ENCODE data around the gene BTBD9. TPM values are rescaled to one million over a fixed set of nuclear protein-coding genes. Genes with fewer than 3 reads are reported as not detected.

Gene BTBD9
- total and polyA plus RNA-seq, 2 donors (not counting 1 experiment from before 2014, with no cell fraction given) = 4.1 to 48.9 TPM

DNA sequence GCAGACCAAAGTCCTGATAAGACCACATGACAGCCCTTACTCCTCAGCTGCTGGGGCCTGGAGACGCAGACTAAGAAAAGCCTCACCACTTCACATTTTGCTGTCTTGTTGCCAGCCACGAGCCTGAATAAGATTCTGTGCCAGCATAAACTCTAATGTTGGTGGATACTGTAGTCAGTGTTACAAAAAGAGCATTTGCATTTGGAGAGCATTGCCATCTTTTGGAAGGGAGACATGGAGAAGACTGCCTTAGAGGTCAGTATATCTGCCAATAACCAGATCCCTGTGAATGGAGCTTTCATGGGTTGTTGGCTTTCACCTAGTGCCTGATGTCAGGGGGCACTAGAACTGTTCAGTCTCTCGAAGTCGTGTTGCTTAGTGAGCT is 505.0 kb downstream of the BTBD9 start:
- Histone ChIP-seq H3K4me2 (replicated peaks; ENCODE audit: low read depth, low read length, poor library complexity, severe bottlenecking) (no peak overlapping the region), H3K79me2 (ENCODE audit: control insufficient read depth, insufficient read depth, low read length) (peaks cover 17% of the 10 kb centered on the region), H3K27me3 (replicated peaks in 1 of 4; ENCODE audit: control extremely low read depth in 1 of 4, control insufficient read depth in 3 of 4, insufficient read depth in 4 of 4, low read length in 3 of 4) (no peaks in the 10 kb centered on the region), H3K27ac (ENCODE audit: low read length in 2 of 2) (no peak overlapping the region), H3K4me3 (ENCODE audit: control extremely low read depth in 1 of 5, extremely low read depth in 1 of 5, insufficient read depth in 1 of 5, low read depth in 2 of 5, low read length in 4 of 5) (no peak overlapping the region), H3K4me1 (ENCODE audit: control insufficient read depth in 2 of 2, insufficient read depth in 2 of 2, low read length in 2 of 2) (no peaks in the 10 kb centered on the region), H4K20me1 (ENCODE audit: control insufficient read depth, insufficient read depth, low read length, poor library complexity, severe bottlenecking) (peaks cover 33% of the 10 kb centered on the region), H3K9me3 (ENCODE audit: control extremely low read depth in 1 of 3, control insufficient read depth in 2 of 3, insufficient read depth in 1 of 3, low read length in 2 of 3) (no peaks in the 10 kb centered on the region), H3K36me3 (replicated peaks in 1 of 2; ENCODE audit: control extremely low read depth in 1 of 2, control insufficient read depth in 1 of 2, extremely low read depth in 1 of 2, insufficient read depth in 2 of 2, low read length in 1 of 2) (peaks cover 0 to 17% of the 10 kb centered on the region in 2 experiments), H2AFZ (ENCODE audit: insufficient read depth, low read depth, low read length, poor library complexity, severe bottlenecking) (no peak overlapping the region), H3K9ac (ENCODE audit: low read length) (no peak overlapping the region)
- no peak for DNase-seq
- H3K27me3 Mint-ChIP-seq = no peaks in the 10 kb centered on the region
- 95% methylated on average over 2 of the region's 4 CpGs for WGBS (ENCODE audit: insufficient coverage)
- no peaks in the 10 kb centered on the region for H3K9me3 Mint-ChIP-seq (ENCODE audit: insufficient read depth)
- no peak overlapping the region for H3K4me3 Mint-ChIP-seq
- no peak for ATAC-seq (ENCODE audit: low read depth)
- no peak overlapping the region for H3K27ac Mint-ChIP-seq
- H3K4me1 Mint-ChIP-seq = peaks cover 1% of the 10 kb centered on the region
- ChIA-PET POLR2A (no interaction called here), CTCF (no interaction called here)
- TF ChIP-seq EZH2 (IDR thresholded peaks at IDR 0.05; ENCODE audit: borderline replicate concordance, insufficient read depth, low read depth, low read length, poor library complexity, severe bottlenecking) = no peak
- TF ChIP-seq, protein P1, sequence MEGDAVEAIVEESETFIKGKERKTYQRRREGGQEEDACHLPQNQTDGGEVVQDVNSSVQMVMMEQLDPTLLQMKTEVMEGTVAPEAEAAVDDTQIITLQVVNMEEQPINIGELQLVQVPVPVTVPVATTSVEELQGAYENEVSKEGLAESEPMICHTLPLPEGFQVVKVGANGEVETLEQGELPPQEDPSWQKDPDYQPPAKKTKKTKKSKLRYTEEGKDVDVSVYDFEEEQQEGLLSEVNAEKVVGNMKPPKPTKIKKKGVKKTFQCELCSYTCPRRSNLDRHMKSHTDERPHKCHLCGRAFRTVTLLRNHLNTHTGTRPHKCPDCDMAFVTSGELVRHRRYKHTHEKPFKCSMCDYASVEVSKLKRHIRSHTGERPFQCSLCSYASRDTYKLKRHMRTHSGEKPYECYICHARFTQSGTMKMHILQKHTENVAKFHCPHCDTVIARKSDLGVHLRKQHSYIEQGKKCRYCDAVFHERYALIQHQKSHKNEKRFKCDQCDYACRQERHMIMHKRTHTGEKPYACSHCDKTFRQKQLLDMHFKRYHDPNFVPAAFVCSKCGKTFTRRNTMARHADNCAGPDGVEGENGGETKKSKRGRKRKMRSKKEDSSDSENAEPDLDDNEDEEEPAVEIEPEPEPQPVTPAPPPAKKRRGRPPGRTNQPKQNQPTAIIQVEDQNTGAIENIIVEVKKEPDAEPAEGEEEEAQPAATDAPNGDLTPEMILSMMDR (IDR thresholded peaks at IDR 0.05) = no peak
- intact Hi-C loops (cut with micrococcal nuclease) = no loop called here

- Histone ChIP-seq H3K9ac (ENCODE audit: low read length) (no peak overlapping the region), H3K79me2 (ENCODE audit: control insufficient read depth, insufficient read depth, low read length) (peaks cover 17% of the 10 kb centered on the region), H3K4me1 (ENCODE audit: control insufficient read depth in 2 of 2, insufficient read depth in 2 of 2, low read length in 2 of 2) (no peaks in the 10 kb centered on the region), H3K36me3 (replicated peaks in 1 of 2; ENCODE audit: control extremely low read depth in 1 of 2, control insufficient read depth in 1 of 2, extremely low read depth in 1 of 2, insufficient read depth in 2 of 2, low read length in 1 of 2) (peaks cover 0 to 17% of the 10 kb centered on the region in 2 experiments), H3K4me3 (ENCODE audit: control extremely low read depth in 1 of 5, extremely low read depth in 1 of 5, insufficient read depth in 1 of 5, low read depth in 2 of 5, low read length in 4 of 5) (no peak overlapping the region), H4K20me1 (ENCODE audit: control insufficient read depth, insufficient read depth, low read length, poor library complexity, severe bottlenecking) (peaks cover 33% of the 10 kb centered on the region), H2AFZ (ENCODE audit: insufficient read depth, low read depth, low read length, poor library complexity, severe bottlenecking) (no peak overlapping the region), H3K27ac (ENCODE audit: low read length in 2 of 2) (no peak overlapping the region), H3K4me2 (replicated peaks; ENCODE audit: low read depth, low read length, poor library complexity, severe bottlenecking) (no peak overlapping the region), H3K9me3 (ENCODE audit: control extremely low read depth in 1 of 3, control insufficient read depth in 2 of 3, insufficient read depth in 1 of 3, low read length in 2 of 3) (no peaks in the 10 kb centered on the region), H3K27me3 (replicated peaks in 1 of 4; ENCODE audit: control extremely low read depth in 1 of 4, control insufficient read depth in 3 of 4, insufficient read depth in 4 of 4, low read length in 3 of 4) (no peaks in the 10 kb centered on the region)
- intact Hi-C loops (cut with micrococcal nuclease) = no loop called here
- H3K27me3 Mint-ChIP-seq = no peaks in the 10 kb centered on the region
- ATAC-seq (ENCODE audit: low read depth) (no peak), DNase-seq (no peak)
- no peaks in the 10 kb centered on the region for H3K4me1 Mint-ChIP-seq
- WGBS (ENCODE audit: insufficient coverage) = 89% methylated on average over 2 of the region's 7 CpGs
- no peak overlapping the region for H3K27ac Mint-ChIP-seq
- POLR2A ChIA-PET = no interaction called here
- no peaks in the 10 kb centered on the region for H3K9me3 Mint-ChIP-seq (ENCODE audit: insufficient read depth)
- CTCF ChIA-PET = no interaction called here
- TF ChIP-seq, protein P1 (IDR thresholded peaks at IDR 0.05) = no peak
- no peak for TF ChIP-seq EZH2 (IDR thresholded peaks at IDR 0.05; ENCODE audit: borderline replicate concordance, insufficient read depth, low read depth, low read length, poor library complexity, severe bottlenecking)
- H3K4me3 Mint-ChIP-seq = no peak overlapping the region
Measured at GRCh38 chr6:38133932-38134703, 505.6 kb downstream of the BTBD9 start.

All from B cell (primary cell).